OCI-LY3 (cell line): ENCODE measurements around the gene RSAD2.

Experiments used
- H2AFZ ChIP-seq: fragments of 200-600, 300-600 bp; shearing (Covaris generic); 2 replicates; pipeline ENCODE4 v1.6.0; 2014; ENCODE audit warnings: antibody characterized with exemption, low read depth, low read length
- H3K27ac ChIP-seq: fragments of 200-600, 300-600 bp; sonication (generic); 2 replicates; pipeline ENCODE4 v1.5.1; 2014; ENCODE audit warnings: mild to moderate bottlenecking, low read length, moderate library complexity, mixed read lengths
- H3K27me3 ChIP-seq: fragments of 200-600, 300-600 bp; sonication (generic); 2 replicates; pipeline ENCODE4 v1.6.1; 2014; ENCODE audit warnings: low read depth, low read length, mixed read lengths
- H3K36me3 ChIP-seq: fragments of 200-600, 300-600 bp; sonication (generic); replicated peaks from 2 replicates; pipeline ENCODE3; 2014; ENCODE audit warnings: low read depth, low read length, mixed read lengths
- H3K4me1 ChIP-seq: fragments of 300-600, 200-600 bp; sonication (generic); 2 replicates; pipeline ENCODE4 v1.6.1; 2014; ENCODE audit warnings: low read length, mixed read lengths
- H3K4me2 ChIP-seq: fragments of 200-600, 300-600 bp; sonication (generic); 2 replicates; pipeline ENCODE4 v1.6.1; 2014; ENCODE audit warnings: low read length, mixed read lengths
- H3K4me3 ChIP-seq: fragments of 300-600, 200-600 bp; sonication (generic); 2 replicates; pipeline ENCODE4 v1.5.1; 2014; ENCODE audit warnings: antibody characterized with exemption, mild to moderate bottlenecking, low read length, moderate library complexity
- H3K79me2 ChIP-seq: fragments of 300-600, 200-600 bp; shearing (Covaris generic); 2 replicates; pipeline ENCODE4 v1.6.1; 2014; ENCODE audit warnings: mild to moderate bottlenecking, low read length, mixed read lengths
- H3K9ac ChIP-seq: fragments of 300-600, 200-600 bp; shearing (Covaris generic); 2 replicates; pipeline ENCODE4 v1.6.0; 2014; ENCODE audit warnings: mild to moderate bottlenecking, low read length, moderate library complexity
- H3K9me3 ChIP-seq: fragments of 200-600, 300-600 bp; shearing (Covaris generic); 2 replicates; pipeline ENCODE4 v1.6.1; 2014; ENCODE audit warnings: low read length, mixed read lengths; ENCODE audit not compliant: insufficient read depth
- H4K20me1 ChIP-seq: fragments of 200-600, 300-600 bp; sonication (generic); 2 replicates; pipeline ENCODE4 v1.6.1; 2016; ENCODE audit warnings: low read length, mixed read lengths; ENCODE audit not compliant: insufficient read depth
- CTCF ChIP-seq: fragments of 200-600, 300-600 bp; sonication (generic); IDR thresholded peaks from 2 replicates; pipeline ENCODE4 v1.5.1; 2014; ENCODE audit warnings: antibody characterized with exemption, low read length, low read depth
- EZH2phosphoT487 ChIP-seq: fragments of 200-600 bp; shearing (Covaris generic); IDR thresholded peaks from 2 replicates; pipeline ENCODE4 v1.6.1; 2018; ENCODE audit warnings: antibody characterized with exemption, mixed run types, low read depth

RSAD2 gene

DNA sequence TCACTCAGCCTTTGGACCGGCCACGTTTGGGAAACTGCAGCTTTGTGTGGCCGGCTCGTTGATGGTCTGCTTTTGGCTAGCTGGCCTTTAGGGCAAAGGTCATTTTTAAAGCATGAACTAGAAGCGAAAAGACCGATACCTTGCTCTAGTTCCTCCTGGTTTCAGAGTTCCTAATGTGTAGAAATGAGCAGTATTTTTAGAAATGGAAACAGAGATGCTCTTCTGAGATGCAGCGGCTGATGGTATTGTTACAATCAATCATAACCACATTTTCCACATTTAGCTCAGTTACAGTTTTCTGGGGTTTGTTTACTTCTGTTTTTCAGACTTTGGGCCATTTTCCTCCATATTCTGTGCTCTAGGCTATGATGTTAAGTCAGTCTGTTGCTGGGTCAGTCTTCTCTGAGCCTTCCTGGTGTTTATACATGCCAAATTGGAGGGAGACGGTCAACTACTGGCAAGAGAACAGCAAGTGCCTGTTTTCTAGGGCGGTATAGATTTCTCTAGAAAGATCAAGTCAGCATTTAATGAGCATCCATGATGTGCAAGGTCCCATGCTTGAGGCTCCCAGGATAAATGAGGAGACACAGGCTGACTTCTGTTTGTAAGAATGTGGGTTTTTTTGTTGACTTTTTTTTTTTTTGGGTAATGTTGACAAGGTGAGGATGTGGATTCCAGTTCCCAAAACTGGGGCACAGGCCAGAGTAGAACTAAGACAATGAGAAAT, 67.7 kb downstream of the RSAD2 start:
- no peak overlapping the region for H3K4me2 ChIP-seq
- no peaks in the 10 kb centered on the region for H3K9me3 ChIP-seq
- no peak overlapping the region for H2AFZ ChIP-seq
- H4K20me1 ChIP-seq: no peaks in the 10 kb centered on the region
- no peak overlapping the region for H3K4me3 ChIP-seq
- no peak overlapping the region for H3K9ac ChIP-seq
- no peak overlapping the region for H3K27ac ChIP-seq
- no peaks in the 10 kb centered on the region for H3K4me1 ChIP-seq
- no peak for TF ChIP-seq EZH2phosphoT487
- no peak for TF ChIP-seq CTCF
- H3K36me3 ChIP-seq: no peaks in the 10 kb centered on the region
- no peaks in the 10 kb centered on the region for H3K79me2 ChIP-seq
- peaks cover 3% of the 10 kb centered on the region; the same call in 1 of the 2 replicates for H3K27me3 ChIP-seq

DNA sequence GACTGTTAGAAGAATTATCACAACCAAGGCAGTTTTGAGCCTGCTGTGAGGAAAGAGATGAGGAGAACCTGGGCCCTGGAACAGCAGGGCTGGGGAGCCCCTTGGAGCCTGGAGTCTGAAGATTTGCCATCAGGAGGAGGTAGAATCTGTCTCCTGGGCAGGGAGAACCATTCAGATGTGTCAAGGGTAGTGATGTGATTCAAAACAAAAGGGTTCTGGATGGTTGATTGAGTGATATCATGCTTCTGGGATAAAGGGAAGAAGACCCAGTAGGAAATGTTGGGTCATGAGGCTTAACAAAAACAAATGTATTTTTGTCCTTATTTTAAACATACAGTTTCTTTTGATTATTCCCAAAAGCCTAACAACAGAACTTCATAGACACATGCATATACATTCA, 68.2 kb downstream of the RSAD2 start:
- no peaks in the 10 kb centered on the region for H3K36me3 ChIP-seq
- H3K4me2 ChIP-seq: no peak overlapping the region
- no peak overlapping the region for H3K9ac ChIP-seq
- no peak overlapping the region for H3K27ac ChIP-seq
- no peaks in the 10 kb centered on the region for H4K20me1 ChIP-seq
- H3K4me3 ChIP-seq: no peak overlapping the region
- TF ChIP-seq EZH2phosphoT487 (no peak), CTCF (no peak)
- no peaks in the 10 kb centered on the region for H3K4me1 ChIP-seq
- no peaks in the 10 kb centered on the region for H3K79me2 ChIP-seq
- no peak overlapping the region for H2AFZ ChIP-seq
- H3K9me3 ChIP-seq: no peaks in the 10 kb centered on the region
- H3K27me3 ChIP-seq: peaks cover 3% of the 10 kb centered on the region; the same call in 1 of the 2 replicates

DNA sequence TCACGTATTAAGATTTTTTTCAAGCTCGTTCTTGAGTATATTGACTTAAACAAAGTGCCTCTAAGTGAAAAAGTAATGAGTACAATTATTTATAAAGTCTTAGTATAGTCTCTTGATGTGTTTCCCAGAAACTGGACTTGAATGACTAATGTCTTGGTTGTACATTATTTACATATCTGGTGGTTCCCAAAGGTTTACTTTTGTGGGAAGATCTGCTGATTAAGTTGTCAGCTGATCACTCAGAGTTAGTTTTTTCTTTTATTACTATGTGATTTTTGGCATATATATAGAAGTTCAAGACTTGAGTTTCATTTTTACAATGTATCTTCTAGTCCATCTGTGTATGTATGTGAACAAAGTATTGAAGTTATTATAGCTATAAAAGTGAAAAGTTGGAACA, 69.1 kb downstream of the RSAD2 start:
- H3K4me3 ChIP-seq: no peak overlapping the region
- H3K9ac ChIP-seq: no peak overlapping the region
- H3K9me3 ChIP-seq: no peaks in the 10 kb centered on the region
- no peaks in the 10 kb centered on the region for H3K4me1 ChIP-seq
- no peak overlapping the region for H2AFZ ChIP-seq
- no peaks in the 10 kb centered on the region for H3K36me3 ChIP-seq
- H3K79me2 ChIP-seq: no peaks in the 10 kb centered on the region
- TF ChIP-seq CTCF: no peak
- no peak for TF ChIP-seq EZH2phosphoT487
- peaks cover 3% of the 10 kb centered on the region; the same call in 1 of the 2 replicates for H3K27me3 ChIP-seq
- no peak overlapping the region for H3K27ac ChIP-seq
- no peaks in the 10 kb centered on the region for H4K20me1 ChIP-seq
- no peak overlapping the region for H3K4me2 ChIP-seq
